NOMO-1 (cell line): ENCODE data around the gene ZNF189.
"Not testable (repeated sequence)": the region's sequence is repeated elsewhere in the genome, so short reads cannot be mapped to it uniquely, and the experiment has no call there.

Experiments
- DNase-seq, 2 experiments: peaks; one replicate each; lab custom pipeline; 2025; ENCODE audit not compliant: unreplicated experiment in 2 of 2; lab: John Stamatoyannopoulos, UW

ZNF189 gene

DNA sequence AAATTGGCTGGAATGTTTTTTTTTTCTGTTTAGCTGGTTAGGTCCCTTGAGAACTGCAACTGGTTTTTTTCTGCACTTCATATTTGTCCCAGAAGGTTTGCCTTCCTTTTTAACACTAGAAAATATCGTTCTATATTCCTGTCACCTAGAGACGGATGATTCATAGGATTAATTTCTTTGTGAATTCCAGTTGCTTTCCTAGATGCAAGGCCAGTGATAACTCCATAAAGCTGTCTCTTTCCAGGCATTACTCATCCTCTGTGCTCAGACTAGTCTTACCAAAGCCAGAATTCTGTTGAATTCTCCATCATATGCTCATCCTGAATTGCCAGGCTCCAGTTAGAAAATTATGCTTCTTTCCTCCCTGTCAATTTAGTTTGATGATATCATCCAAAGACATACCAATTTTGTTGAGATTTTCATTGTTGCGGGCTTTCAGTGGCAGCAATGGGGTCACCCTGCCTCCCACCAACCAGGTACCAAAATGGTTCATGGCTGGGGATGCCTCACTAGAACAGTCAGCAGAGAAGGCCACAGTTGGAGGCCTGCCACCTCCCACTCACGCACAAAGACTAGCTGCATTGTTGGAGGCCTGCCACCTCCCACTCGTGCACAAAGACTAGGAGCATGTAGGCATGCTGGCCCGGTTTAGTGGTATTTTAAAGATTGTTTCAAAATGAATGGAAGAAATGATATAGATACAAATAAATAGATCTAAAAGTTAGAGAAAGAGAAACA lies 22.4 kb upstream of the ZNF189 start:
- no peak for DNase-seq

DNA sequence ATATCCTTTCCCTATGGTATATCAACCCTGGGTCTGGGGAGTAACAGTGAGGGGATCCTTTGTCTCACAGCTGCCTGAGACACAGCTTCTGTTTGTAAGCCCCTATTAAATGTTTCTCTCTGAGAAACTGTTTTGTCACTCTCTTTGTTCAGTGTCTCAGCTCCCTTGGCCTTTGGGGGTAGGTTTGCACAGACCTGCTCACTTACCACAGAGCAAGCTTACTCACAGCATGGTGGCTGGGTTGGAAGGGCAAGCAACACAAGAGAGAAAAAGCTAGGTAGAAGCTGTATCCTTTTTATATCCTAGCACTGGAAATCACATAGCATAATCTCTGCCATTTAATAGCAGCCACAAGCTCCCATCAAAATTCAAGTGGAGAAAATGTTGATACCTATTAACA lies 18.4 kb upstream of the ZNF189 start:
- DNase-seq: no peak

- DNase-seq: no peak
Measured at GRCh38 chr9:101381118-101381517, 17.5 kb upstream of the ZNF189 start.

- DNase-seq: no peak
Measured at GRCh38 chr9:101381833-101382342, 16.8 kb upstream of the ZNF189 start.

- no peak for DNase-seq
Measured at GRCh38 chr9:101383361-101383760, 15.3 kb upstream of the ZNF189 start.

DNA sequence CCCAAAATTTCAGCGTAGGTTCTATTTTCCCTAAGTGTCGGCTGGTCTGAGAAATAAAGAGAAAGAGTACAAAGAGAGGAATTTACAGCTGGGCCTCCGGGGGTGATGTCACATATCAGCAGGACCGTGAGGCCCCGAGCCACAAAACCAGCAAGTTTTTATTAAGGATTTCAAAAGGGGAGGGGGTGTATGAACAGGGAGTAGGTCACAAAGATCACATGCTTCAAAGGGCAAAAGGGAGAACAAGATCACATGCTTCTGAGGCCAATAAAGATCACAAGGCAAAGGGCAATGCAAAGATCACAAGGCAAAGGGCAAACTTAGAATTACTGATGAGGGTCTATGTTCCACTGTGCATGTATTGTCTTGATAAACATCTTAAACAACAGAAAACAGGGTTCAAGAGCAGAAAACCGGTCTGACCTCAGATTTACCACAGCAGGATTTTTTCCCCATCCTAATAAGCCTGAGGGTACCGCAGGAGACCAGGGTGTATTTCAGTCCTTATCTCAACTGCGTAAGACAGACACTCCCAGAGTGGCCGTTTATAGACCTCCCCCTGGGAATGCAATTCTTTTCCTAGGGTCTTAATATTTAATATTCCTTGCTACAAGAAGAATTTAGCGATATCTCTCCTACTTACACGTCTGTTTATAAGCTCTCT lies 13.6 kb upstream of the ZNF189 start, which contains the start of gene BAAT:
Gene BAAT (minus strand): TSS at position 134 of the 664 bp plus-strand sequence. CDS start 13,602 bp downstream, outside the sequence.
- DNase-seq: not testable (repeated sequence)

GRCh38 chr9:101387871-101388506 lies 10.7 kb upstream of the ZNF189 start:
- DNase-seq: no peak

- DNase-seq: no peak
Measured at GRCh38 chr9:101388507-101388993, 10.1 kb upstream of the ZNF189 start.

- no peak for DNase-seq
Measured at GRCh38 chr9:101393135-101393534, 5.5 kb upstream of the ZNF189 start.

DNA sequence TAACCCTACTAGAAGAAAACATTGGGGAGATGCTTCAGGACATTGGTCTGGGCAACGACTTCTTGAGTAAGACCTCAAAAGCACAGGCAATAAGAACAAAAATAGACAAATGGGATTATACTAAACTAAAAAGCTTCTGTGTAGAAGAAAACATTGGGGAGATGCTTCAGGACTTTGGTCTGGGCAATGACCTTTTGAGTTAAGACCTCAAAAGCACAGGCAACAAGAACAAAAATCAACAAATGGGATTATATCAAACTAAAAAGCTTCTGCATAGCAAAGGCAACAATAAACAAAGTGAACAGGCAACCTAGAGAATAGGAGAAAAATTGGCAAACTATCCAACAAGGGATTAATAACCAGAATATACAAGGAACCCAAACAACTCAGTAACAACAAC lies 4.0 kb upstream of the ZNF189 start:
- no peak for DNase-seq

GRCh38 chr9:101397746-101398067 lies 944 bp upstream of the ZNF189 start:
- DNase-seq: no peak

DNA sequence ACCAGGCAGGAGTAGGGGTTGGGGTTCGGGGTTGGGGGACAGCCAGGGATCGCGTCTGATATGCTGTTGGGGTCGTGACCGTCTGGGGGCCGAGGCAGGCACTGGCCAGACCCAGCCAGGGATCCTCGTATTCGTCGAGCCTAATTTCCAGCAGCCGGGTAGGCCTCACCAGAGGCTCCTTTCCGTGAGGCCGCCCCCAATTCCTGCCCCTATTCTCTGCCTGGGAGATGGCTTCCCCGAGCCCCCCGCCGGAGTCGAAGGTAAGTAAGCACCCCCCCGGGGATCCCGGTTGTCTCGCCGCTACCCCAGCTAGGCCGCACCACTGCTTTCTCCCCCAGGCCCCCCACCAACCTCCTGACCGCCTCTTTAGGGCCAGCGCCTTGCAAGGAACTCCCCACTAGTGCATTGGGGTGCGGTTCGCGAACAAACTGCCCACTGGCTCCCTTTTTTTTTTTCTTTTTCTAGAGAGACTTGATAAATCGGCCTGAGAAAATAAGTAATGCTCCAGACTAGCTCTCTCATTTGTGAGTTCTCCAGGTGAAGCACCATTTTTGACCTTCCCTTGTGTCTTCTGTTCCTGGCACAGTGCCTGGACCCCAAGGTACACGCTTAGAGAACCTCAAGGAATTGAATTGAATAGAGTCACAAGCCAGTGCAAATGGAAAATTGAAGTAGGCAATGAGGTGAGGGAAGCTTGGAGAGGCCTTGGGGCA lies 435 bp downstream of the ZNF189 start:
- DNase-seq: no peak

DNA sequence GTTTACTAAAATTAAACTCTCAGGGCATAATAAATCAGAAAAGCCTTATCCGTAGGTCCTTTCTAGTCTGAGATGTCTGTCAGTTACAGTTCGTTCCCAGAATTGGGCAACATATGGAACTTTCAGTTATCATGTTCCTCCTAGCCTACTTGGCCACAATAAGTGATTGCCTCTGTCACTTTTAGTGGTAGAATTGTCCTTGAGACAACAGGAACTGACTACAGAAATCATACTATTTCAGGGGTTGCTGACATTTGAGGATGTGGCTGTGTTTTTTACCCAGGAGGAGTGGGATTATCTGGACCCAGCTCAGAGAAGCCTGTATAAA lies 956 bp downstream of the ZNF189 start:
- DNase-seq: peak; percentile 18 to 27

- DNase-seq: no peak
Measured at GRCh38 chr9:101400120-101400519, 1.5 kb downstream of the ZNF189 start.

- no peak for DNase-seq
Measured at GRCh38 chr9:101403516-101404285, 5.0 kb downstream of the ZNF189 start.

GRCh38 chr9:101408374-101409078 lies 9.9 kb downstream of the ZNF189 start:
- DNase-seq: no peak

GRCh38 chr9:101409079-101409477 lies 10.4 kb downstream of the ZNF189 start:
- DNase-seq: no peak

DNA sequence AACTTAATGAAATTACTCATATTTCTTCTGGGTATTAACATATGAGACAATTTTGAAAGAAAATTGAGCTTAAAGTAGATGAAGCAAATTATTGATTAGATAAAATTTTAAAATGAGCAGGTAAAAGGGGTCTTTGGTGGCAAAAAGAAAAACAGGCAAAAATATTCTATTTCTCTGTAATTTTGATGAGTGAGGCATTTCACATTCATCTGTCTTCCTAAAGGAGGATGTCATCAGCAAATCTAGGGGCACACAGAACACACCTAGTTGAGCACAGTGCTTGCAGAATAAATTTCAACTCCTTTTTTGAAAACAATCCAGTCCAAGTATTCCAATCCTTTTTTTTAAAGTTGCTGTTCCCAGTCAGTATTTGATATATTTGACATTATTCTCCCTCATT lies 16.2 kb downstream of the ZNF189 start:
- no peak for DNase-seq

- DNase-seq: no peak
Measured at GRCh38 chr9:101415578-101415977, 16.9 kb downstream of the ZNF189 start.

- no peak for DNase-seq
Measured at GRCh38 chr9:101417389-101417788, 18.7 kb downstream of the ZNF189 start.
